GM23338 (cell line): ENCODE measurements around the gene AFAP1L2.
"Not testable (repeated sequence)": the region's sequence is repeated elsewhere in the genome, so short reads cannot be mapped to it uniquely, and the experiment has no call there.

ENCODE experiments used
- EZH2 ChIP-seq: fragments of 200-600 bp; sonication (generic); IDR thresholded peaks from one replicate; pipeline ENCODE4 v1.8.0; 2017; ENCODE audit warnings: antibody characterized with exemption, mild to moderate bottlenecking, low read depth; ENCODE audit not compliant: unreplicated experiment
- JUNB ChIP-seq: IDR thresholded peaks from one replicate; pipeline ENCODE4 v1.6.1; 2016; ENCODE audit warnings: antibody characterized with exemption; ENCODE audit not compliant: unreplicated experiment
- POLR2AphosphoS5 ChIP-seq: IDR thresholded peaks from 2 replicates; pipeline ENCODE4 v1.6.1; 2016; ENCODE audit warnings: antibody characterized with exemption, low read depth
- REST ChIP-seq: IDR thresholded peaks from one replicate; pipeline ENCODE4 v1.6.1; 2018; ENCODE audit warnings: antibody characterized with exemption; ENCODE audit not compliant: unreplicated experiment
- TF ChIP-seq, protein P1 (sequence below), 2 experiments: fragments of 200-600 bp in 1 of 2; sonication (generic) in 1 of 2; conservative IDR thresholded peaks; 2 replicates each; pipeline versions ENCODE4 v1.5.1 to v1.6.1; 2016 to 2017; ENCODE audit warnings: antibody characterized with exemption in 2 of 2, low read depth in 2 of 2, mild to moderate bottlenecking in 2 of 2, moderate library complexity in 1 of 2
- TF ChIP-seq, protein P2 (sequence below): fragments of 250-450 bp; sonication (Bioruptor Pico); IDR thresholded peaks from 2 replicates; pipeline ENCODE4 v1.5.0; 2020; ENCODE audit warnings: mild to moderate bottlenecking, moderate library complexity

GRCh38 chr10:114333441-114333840 is 70.9 kb downstream of the AFAP1L2 start:
- TF ChIP-seq EZH2, POLR2AphosphoS5, REST, JUNB: not testable (repeated sequence)
- TF ChIP-seq, protein P1, sequence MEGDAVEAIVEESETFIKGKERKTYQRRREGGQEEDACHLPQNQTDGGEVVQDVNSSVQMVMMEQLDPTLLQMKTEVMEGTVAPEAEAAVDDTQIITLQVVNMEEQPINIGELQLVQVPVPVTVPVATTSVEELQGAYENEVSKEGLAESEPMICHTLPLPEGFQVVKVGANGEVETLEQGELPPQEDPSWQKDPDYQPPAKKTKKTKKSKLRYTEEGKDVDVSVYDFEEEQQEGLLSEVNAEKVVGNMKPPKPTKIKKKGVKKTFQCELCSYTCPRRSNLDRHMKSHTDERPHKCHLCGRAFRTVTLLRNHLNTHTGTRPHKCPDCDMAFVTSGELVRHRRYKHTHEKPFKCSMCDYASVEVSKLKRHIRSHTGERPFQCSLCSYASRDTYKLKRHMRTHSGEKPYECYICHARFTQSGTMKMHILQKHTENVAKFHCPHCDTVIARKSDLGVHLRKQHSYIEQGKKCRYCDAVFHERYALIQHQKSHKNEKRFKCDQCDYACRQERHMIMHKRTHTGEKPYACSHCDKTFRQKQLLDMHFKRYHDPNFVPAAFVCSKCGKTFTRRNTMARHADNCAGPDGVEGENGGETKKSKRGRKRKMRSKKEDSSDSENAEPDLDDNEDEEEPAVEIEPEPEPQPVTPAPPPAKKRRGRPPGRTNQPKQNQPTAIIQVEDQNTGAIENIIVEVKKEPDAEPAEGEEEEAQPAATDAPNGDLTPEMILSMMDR (conservative IDR thresholded peaks at IDR 0.05; ENCODE audit: low read depth in 2 of 2) = not testable (repeated sequence)
- TF ChIP-seq, protein P2, sequence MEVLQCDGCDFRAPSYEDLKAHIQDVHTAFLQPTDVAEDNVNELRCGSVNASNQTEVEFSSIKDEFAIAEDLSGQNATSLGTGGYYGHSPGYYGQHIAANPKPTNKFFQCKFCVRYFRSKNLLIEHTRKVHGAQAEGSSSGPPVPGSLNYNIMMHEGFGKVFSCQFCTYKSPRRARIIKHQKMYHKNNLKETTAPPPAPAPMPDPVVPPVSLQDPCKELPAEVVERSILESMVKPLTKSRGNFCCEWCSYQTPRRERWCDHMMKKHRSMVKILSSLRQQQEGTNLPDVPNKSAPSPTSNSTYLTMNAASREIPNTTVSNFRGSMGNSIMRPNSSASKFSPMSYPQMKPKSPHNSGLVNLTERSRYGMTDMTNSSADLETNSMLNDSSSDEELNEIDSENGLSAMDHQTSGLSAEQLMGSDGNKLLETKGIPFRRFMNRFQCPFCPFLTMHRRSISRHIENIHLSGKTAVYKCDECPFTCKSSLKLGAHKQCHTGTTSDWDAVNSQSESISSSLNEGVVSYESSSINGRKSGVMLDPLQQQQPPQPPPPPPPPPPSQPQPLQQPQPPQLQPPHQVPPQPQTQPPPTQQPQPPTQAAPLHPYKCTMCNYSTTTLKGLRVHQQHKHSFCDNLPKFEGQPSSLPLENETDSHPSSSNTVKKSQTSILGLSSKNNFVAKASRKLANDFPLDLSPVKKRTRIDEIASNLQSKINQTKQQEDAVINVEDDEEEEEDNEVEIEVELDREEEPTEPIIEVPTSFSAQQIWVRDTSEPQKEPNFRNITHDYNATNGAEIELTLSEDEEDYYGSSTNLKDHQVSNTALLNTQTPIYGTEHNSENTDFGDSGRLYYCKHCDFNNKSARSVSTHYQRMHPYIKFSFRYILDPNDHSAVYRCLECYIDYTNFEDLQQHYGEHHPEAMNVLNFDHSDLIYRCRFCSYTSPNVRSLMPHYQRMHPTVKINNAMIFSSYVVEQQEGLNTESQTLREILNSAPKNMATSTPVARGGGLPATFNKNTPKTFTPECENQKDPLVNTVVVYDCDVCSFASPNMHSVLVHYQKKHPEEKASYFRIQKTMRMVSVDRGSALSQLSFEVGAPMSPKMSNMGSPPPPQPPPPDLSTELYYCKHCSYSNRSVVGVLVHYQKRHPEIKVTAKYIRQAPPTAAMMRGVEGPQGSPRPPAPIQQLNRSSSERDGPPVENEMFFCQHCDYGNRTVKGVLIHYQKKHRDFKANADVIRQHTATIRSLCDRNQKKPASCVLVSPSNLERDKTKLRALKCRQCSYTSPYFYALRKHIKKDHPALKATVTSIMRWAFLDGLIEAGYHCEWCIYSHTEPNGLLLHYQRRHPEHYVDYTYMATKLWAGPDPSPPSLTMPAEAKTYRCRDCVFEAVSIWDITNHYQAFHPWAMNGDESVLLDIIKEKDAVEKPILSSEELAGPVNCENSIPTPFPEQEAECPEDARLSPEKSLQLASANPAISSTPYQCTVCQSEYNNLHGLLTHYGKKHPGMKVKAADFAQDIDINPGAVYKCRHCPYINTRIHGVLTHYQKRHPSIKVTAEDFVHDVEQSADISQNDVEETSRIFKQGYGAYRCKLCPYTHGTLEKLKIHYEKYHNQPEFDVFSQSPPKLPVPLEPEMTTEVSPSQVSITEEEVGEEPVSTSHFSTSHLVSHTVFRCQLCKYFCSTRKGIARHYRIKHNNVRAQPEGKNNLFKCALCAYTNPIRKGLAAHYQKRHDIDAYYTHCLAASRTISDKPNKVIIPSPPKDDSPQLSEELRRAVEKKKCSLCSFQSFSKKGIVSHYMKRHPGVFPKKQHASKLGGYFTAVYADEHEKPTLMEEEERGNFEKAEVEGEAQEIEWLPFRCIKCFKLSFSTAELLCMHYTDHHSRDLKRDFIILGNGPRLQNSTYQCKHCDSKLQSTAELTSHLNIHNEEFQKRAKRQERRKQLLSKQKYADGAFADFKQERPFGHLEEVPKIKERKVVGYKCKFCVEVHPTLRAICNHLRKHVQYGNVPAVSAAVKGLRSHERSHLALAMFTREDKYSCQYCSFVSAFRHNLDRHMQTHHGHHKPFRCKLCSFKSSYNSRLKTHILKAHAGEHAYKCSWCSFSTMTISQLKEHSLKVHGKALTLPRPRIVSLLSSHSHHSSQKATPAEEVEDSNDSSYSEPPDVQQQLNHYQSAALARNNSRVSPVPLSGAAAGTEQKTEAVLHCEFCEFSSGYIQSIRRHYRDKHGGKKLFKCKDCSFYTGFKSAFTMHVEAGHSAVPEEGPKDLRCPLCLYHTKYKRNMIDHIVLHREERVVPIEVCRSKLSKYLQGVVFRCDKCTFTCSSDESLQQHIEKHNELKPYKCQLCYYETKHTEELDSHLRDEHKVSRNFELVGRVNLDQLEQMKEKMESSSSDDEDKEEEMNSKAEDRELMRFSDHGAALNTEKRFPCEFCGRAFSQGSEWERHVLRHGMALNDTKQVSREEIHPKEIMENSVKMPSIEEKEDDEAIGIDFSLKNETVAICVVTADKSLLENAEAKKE = not testable (repeated sequence)
